ENCODE data around the gene F2.

- TF ChIP-seq EZH2phosphoT487 (IDR thresholded peaks at IDR 0.05; ENCODE audit: insufficient read depth, low read depth): no peak
- TF ChIP-seq EZH2 (IDR thresholded peaks at IDR 0.05; ENCODE audit: insufficient read depth, poor library complexity, severe bottlenecking): no peak
Measured at GRCh38 chr11:46733234-46733633, 14.2 kb downstream of the F2 start.
